ENCODE measurements around the gene LIF.

Gene LIF

GRCh38 chr22:30260682-30261081 is 14.1 kb upstream of the LIF start:
- TF ChIP-seq EGR2 (tag by site-specific recombination; IDR thresholded peaks at IDR 0.05; ENCODE audit: low read depth), result no peak
- no peak for TF ChIP-seq ZNF341 (tag by site-specific recombination; IDR thresholded peaks at IDR 0.05; ENCODE audit: low read depth)
- no peak for TF ChIP-seq ZBTB48 (tag by site-specific recombination; IDR thresholded peaks at IDR 0.05)
- TF ChIP-seq ZNF777 (tag by site-specific recombination; IDR thresholded peaks at IDR 0.05; ENCODE audit: borderline replicate concordance), result no peak
- TF ChIP-seq ZNF398 (tag by site-specific recombination; IDR thresholded peaks at IDR 0.05), result no peak
- TF ChIP-seq HOXC10 (CRISPR knock-in tag; IDR thresholded peaks at IDR 0.05), result no peak
- TF ChIP-seq ZNF335 (tag by site-specific recombination; conservative IDR thresholded peaks at IDR 0.05), result no peak
- no peak for TF ChIP-seq TSHZ1 (tag by site-specific recombination; IDR thresholded peaks at IDR 0.05; ENCODE audit: borderline replicate concordance)
- TF ChIP-seq ZNF707 (tag by site-specific recombination; IDR thresholded peaks at IDR 0.05), result no peak
- no peak for TF ChIP-seq OVOL3 (tag by site-specific recombination; IDR thresholded peaks at IDR 0.05)
- no peak for TF ChIP-seq HIC1 (tag by site-specific recombination; IDR thresholded peaks at IDR 0.05)
- TF ChIP-seq KLF17 (tag by site-specific recombination; IDR thresholded peaks at IDR 0.05), result no peak
- no peak for TF ChIP-seq ZEB2 (tag by site-specific recombination; IDR thresholded peaks at IDR 0.05)
- H3K4me3 ChIP-seq (ENCODE audit: low read depth, low read length), result no peak overlapping the region
- H3K4me1 ChIP-seq (ENCODE audit: control insufficient read depth, insufficient read depth, low read length), result no peaks in the 10 kb centered on the region
- CTCF ChIA-PET, result interaction anchor here (0.7 to 3.4 kb wide), 17 partner anchors 16 to 172 kb away, joined by 3 to 26 read pairs (median 4); partner anchors contain the start of gene CASTOR1
- POLR2A ChIA-PET, result no interaction called here
- no peaks in the 10 kb centered on the region for H3K9me3 ChIP-seq (ENCODE audit: control insufficient read depth, insufficient read depth, low read depth, low read length)
- H3K36me3 ChIP-seq (ENCODE audit: control insufficient read depth in 2 of 2, insufficient read depth in 1 of 2, low read length in 2 of 2), result no peaks in the 10 kb centered on the region
- no peak overlapping the region for H3K27ac ChIP-seq (ENCODE audit: extremely low read depth, low read depth, low read length)

GRCh38 chr22:30260276-30260675 is 13.7 kb upstream of the LIF start:
- H3K9me3 ChIP-seq (ENCODE audit: control insufficient read depth, insufficient read depth, low read depth, low read length), result no peaks in the 10 kb centered on the region
- H3K27ac ChIP-seq (ENCODE audit: extremely low read depth, low read depth, low read length), result no peak overlapping the region
- H3K4me3 ChIP-seq (ENCODE audit: low read depth, low read length), result no peak overlapping the region
- ChIA-PET CTCF (interaction anchor here (0.7 to 3.4 kb wide), 7 partner anchors 23 to 156 kb away, joined by 3 to 26 read pairs (median 5); partner anchors contain the start of gene CASTOR1), POLR2A (no interaction called here)
- no peaks in the 10 kb centered on the region for H3K4me1 ChIP-seq (ENCODE audit: control insufficient read depth, insufficient read depth, low read length)
- H3K36me3 ChIP-seq (ENCODE audit: control insufficient read depth in 2 of 2, insufficient read depth in 1 of 2, low read length in 2 of 2), result no peaks in the 10 kb centered on the region
- TF ChIP-seq GLIS1 (tag by site-specific recombination; IDR thresholded peaks at IDR 0.05) (no peak), KLF17 (tag by site-specific recombination; IDR thresholded peaks at IDR 0.05) (no peak), ZNF248 (tag by site-specific recombination; IDR thresholded peaks at IDR 0.05) (no peak), ZNF785 (tag by site-specific recombination; IDR thresholded peaks at IDR 0.05) (no peak), HOXD13 (CRISPR knock-in tag; IDR thresholded peaks at IDR 0.05; ENCODE audit: borderline replicate concordance) (no peak), ZSCAN16 (tag by site-specific recombination; IDR thresholded peaks at IDR 0.05) (no peak), OVOL3 (tag by site-specific recombination; IDR thresholded peaks at IDR 0.05) (no peak), ZNF354C (tag by site-specific recombination; IDR thresholded peaks at IDR 0.05; ENCODE audit: borderline replicate concordance, low read depth) (no peak), ZNF768 (tag by site-specific recombination; IDR thresholded peaks at IDR 0.05) (no peak), ZNF747 (tag by site-specific recombination; IDR thresholded peaks at IDR 0.05) (no peak), ZNF571 (tag by site-specific recombination; IDR thresholded peaks at IDR 0.05) (no peak), ZNF112 (tag by site-specific recombination; IDR thresholded peaks at IDR 0.05) (no peak), ZNF416 (tag by site-specific recombination; IDR thresholded peaks at IDR 0.05) (no peak), OSR2 (tag by site-specific recombination; IDR thresholded peaks at IDR 0.05) (no peak), ZNF561 (tag by site-specific recombination; IDR thresholded peaks at IDR 0.05; ENCODE audit: borderline replicate concordance) (no peak), GLI2 (tag by site-specific recombination; IDR thresholded peaks at IDR 0.05; ENCODE audit: borderline replicate concordance, low read depth) (no peak), ZNF521 (tag by site-specific recombination; IDR thresholded peaks at IDR 0.05) (no peak)

Measured in HEK293 (cell line).